HepG2 (cell line): ENCODE results near the gene DIS3L2. TPM values are rescaled to one million over a fixed set of nuclear protein-coding genes. Genes with fewer than 3 reads are reported as not detected.

Experiments
- ATAC-seq: fragments of 200-7000 bp; cut with Tn5 transposase; 3 replicates; pipeline ENCODE4 v1.9.1; 2020; ENCODE audit warnings: mild to moderate bottlenecking, moderate library complexity
- BruUV-seq: library from RNA; stranded (reverse); fragments of 400-500 nt; replicated peaks from 2 replicates; lab custom pipeline; 2021; lab: Mats Ljungman, UMichigan
- CTCF ChIA-PET: fragments of 300-600 bp; formaldehyde crosslinking; extraction: SDS; loops from one replicate; lab custom pipeline; 2021; ENCODE audit warnings: low total read pairs, inconsistent platforms, low intra/inter-chr PET ratio; lab: Yijun Ruan, JAX
- POLR2A ChIA-PET: fragments of 350-600 bp; sonication (Branson Sonifier 250); formaldehyde crosslinking; loops from one replicate; lab custom pipeline; 2020; ENCODE audit warnings: antibody characterized with exemption, inconsistent platforms; lab: Yijun Ruan, JAX
- DNase-seq: peaks from one replicate; pipeline ENCODE4 v3.0.0-alpha.2; 2015; ENCODE audit warnings: low spot score
- FAIRE-seq: peaks from 3 replicates; lab custom pipeline; 2011; peaks lifted over from hg19 to GRCh38; lab: Jason Lieb, UNC
- H2AFZ ChIP-seq: one replicate; pipeline ENCODE4 v1.6.1; 2011; ENCODE audit warnings: low read length, inconsistent platforms
- H3K27ac ChIP-seq: fragments of 300-600 bp; 3 replicates; pipeline ENCODE4 v1.8.0; 2011; ENCODE audit warnings: mixed run types, mild to moderate bottlenecking, mixed read lengths, low read length, inconsistent platforms; ENCODE audit not compliant: insufficient read depth; ENCODE audit errors: extremely low read length
- H3K27me3 ChIP-seq, 2 experiments: fragments of 200-600 bp in 1 of 2; 2 replicates in 1 of 2; 3 replicates in 1 of 2; pipeline versions ENCODE4 v1.6.0 to v1.8.0; 2011; ENCODE audit warnings: low read length in 2 of 2, mild to moderate bottlenecking in 2 of 2, moderate library complexity in 2 of 2, inconsistent platforms in 1 of 2; ENCODE audit not compliant: insufficient read depth in 2 of 2, control insufficient read depth in 1 of 2
- H3K36me3 ChIP-seq, 2 experiments: fragments of 200-600 bp in 1 of 2; replicated peaks in 1 of 2; 2 replicates in 1 of 2; 3 replicates in 1 of 2; pipeline versions ENCODE4 v1.5.1 to v1.8.0; 2011; ENCODE audit warnings: low read length in 2 of 2, inconsistent platforms in 1 of 2; ENCODE audit not compliant: insufficient read depth in 2 of 2, control insufficient read depth in 1 of 2
- H3K4me1 ChIP-seq: 2 replicates; pipeline ENCODE4 v1.5.1; 2012; ENCODE audit warnings: low read length, inconsistent platforms; ENCODE audit not compliant: insufficient read depth
- H3K4me2 ChIP-seq: 2 replicates; pipeline ENCODE4 v1.6.0; 2011; ENCODE audit warnings: low read depth, low read length, inconsistent platforms
- H3K4me3 ChIP-seq, 3 experiments: fragments of 200-600 bp in 1 of 3; sonication (generic), shearing (Covaris generic) in 1 of 3; replicated peaks in 1 of 3; 2 replicates each; pipeline ENCODE4 v1.5.1; 2011 to 2016; ENCODE audit warnings: low read length in 3 of 3, inconsistent platforms in 2 of 3, low read depth in 2 of 3, mild to moderate bottlenecking in 2 of 3, control low read depth in 1 of 3, mixed read lengths in 1 of 3; ENCODE audit not compliant: insufficient read depth in 1 of 3
- H3K79me2 ChIP-seq: one replicate; pipeline ENCODE4 v1.6.1; 2011; ENCODE audit warnings: low read length, inconsistent platforms; ENCODE audit not compliant: insufficient read depth
- H3K9ac ChIP-seq: 2 replicates; pipeline ENCODE4 v1.6.0; 2011; ENCODE audit warnings: mild to moderate bottlenecking, low read depth, low read length, inconsistent platforms; ENCODE audit not compliant: insufficient read depth
- H3K9me3 ChIP-seq: 2 replicates; pipeline ENCODE4 v1.5.1; 2012; ENCODE audit warnings: mild to moderate bottlenecking, low read length
- H4K20me1 ChIP-seq: 2 replicates; pipeline ENCODE4 v1.6.0; 2011; ENCODE audit warnings: inconsistent platforms, mild to moderate bottlenecking, low read length, moderate library complexity; ENCODE audit not compliant: insufficient read depth
- DR1 ChIP-seq: sonication (generic); formaldehyde crosslinking; IDR thresholded peaks from 2 replicates; pipeline ENCODE4 v1.8.0; 2021; ENCODE audit warnings: mild to moderate bottlenecking, missing genetic modification reagents, inconsistent platforms
- ELF1 ChIP-seq: sonication (generic); formaldehyde crosslinking; IDR thresholded peaks from 2 replicates; pipeline ENCODE4 v1.4.0; 2020; ENCODE audit warnings: missing genetic modification reagents
- IRF9 ChIP-seq: sonication (generic); formaldehyde crosslinking; IDR thresholded peaks from 2 replicates; pipeline ENCODE4 v1.8.0; 2022; ENCODE audit warnings: missing genetic modification reagents, mild to moderate bottlenecking, borderline replicate concordance
- KLF9 ChIP-seq: IDR thresholded peaks from 2 replicates; pipeline ENCODE4 v1.6.1; 2016; ENCODE audit warnings: low read depth
- PAX8 ChIP-seq: sonication (generic); formaldehyde crosslinking; IDR thresholded peaks from 2 replicates; pipeline ENCODE4 v1.8.0; 2022; ENCODE audit warnings: mild to moderate bottlenecking, missing genetic modification reagents, borderline replicate concordance
- POGK ChIP-seq: sonication (generic); formaldehyde crosslinking; conservative IDR thresholded peaks from 2 replicates; pipeline ENCODE4 v1.8.0; 2022; ENCODE audit warnings: mild to moderate bottlenecking, moderate library complexity, missing genetic modification reagents
- RARA ChIP-seq: IDR thresholded peaks from 2 replicates; pipeline ENCODE4 v1.6.1; 2016; ENCODE audit warnings: missing genetic modification reagents, missing compliant biosample characterization
- SETDB1 ChIP-seq: sonication (generic); formaldehyde crosslinking; IDR thresholded peaks from 2 replicates; pipeline ENCODE4 v1.5.1; 2020; ENCODE audit warnings: missing genetic modification reagents, mild to moderate bottlenecking, borderline replicate concordance
- SYNCRIP ChIP-seq: fragments of 200-400 bp; formaldehyde crosslinking; IDR thresholded peaks from 2 replicates; pipeline ENCODE4 v1.6.1; 2018; ENCODE audit warnings: mild to moderate bottlenecking, low read depth, low read length; ENCODE audit not compliant: insufficient read depth
- THAP11 ChIP-seq: IDR thresholded peaks from 2 replicates; pipeline ENCODE4 v1.6.1; 2016; ENCODE audit warnings: missing biosample characterization, missing genetic modification reagents
- ZBTB33 ChIP-seq: sonication (generic); formaldehyde crosslinking; IDR thresholded peaks from 2 replicates; pipeline ENCODE4 v1.4.0; 2020; ENCODE audit warnings: missing genetic modification reagents
- ZC3H4 ChIP-seq: sonication (generic); formaldehyde crosslinking; IDR thresholded peaks from 2 replicates; pipeline ENCODE4 v1.4.0; 2020; ENCODE audit warnings: missing genetic modification reagents, borderline replicate concordance
- ZEB1 ChIP-seq: IDR thresholded peaks from 2 replicates; pipeline ENCODE4 v1.6.1; 2012; ENCODE audit warnings: mild to moderate bottlenecking, low read depth, inconsistent platforms; ENCODE audit not compliant: insufficient replicate concordance
- ZFP90 ChIP-seq: sonication (generic); formaldehyde crosslinking; IDR thresholded peaks from 2 replicates; pipeline ENCODE4 v1.8.0; 2022; ENCODE audit warnings: missing genetic modification reagents, mild to moderate bottlenecking, inconsistent platforms, borderline replicate concordance
- ZKSCAN8 ChIP-seq: IDR thresholded peaks from 2 replicates; pipeline ENCODE4 v1.6.1; 2016; ENCODE audit warnings: borderline replicate concordance, missing genetic modification reagents, missing compliant biosample characterization
- ZNF44 ChIP-seq: sonication (generic); formaldehyde crosslinking; IDR thresholded peaks from 2 replicates; pipeline ENCODE4 v1.5.1; 2020; ENCODE audit warnings: mild to moderate bottlenecking, missing genetic modification reagents
- ZNF615 ChIP-seq: sonication (generic); formaldehyde crosslinking; IDR thresholded peaks from 2 replicates; pipeline ENCODE4 v1.5.0; 2020; ENCODE audit warnings: mild to moderate bottlenecking, missing genetic modification reagents, borderline replicate concordance
- ZSCAN22 ChIP-seq: sonication (generic); formaldehyde crosslinking; IDR thresholded peaks from 2 replicates; pipeline ENCODE4 v1.4.0; 2020; ENCODE audit warnings: mild to moderate bottlenecking, missing genetic modification reagents
- WGBS: methylation state at CpG from one replicate; pipeline ENCODE4 v1.1.6; 2017; ENCODE audit warnings: low lambda C conversion rate; 5-methylcytosine and 5-hydroxymethylcytosine counted together
- in situ Hi-C: cut with HindIII; loops from 2 replicates; pipeline ENCODE4 v1.10.0; 2017; ENCODE audit warnings: low pct_unique_long_range_greater_than_20kb; ENCODE audit not compliant: extremely low pct_ligation_motif_present
- intact Hi-C: fragments of 100-400 bp; cut with micrococcal nuclease; formaldehyde crosslinking; loops from one replicate; pipeline ENCODE4 v1.10.0; 2022; ENCODE audit not compliant: unreplicated experiment
- polyA plus RNA-seq, 8 experiments: library from polyadenylated mRNA; depleted of rRNA in 3 of 8; stranded (reverse) in 7 of 8; unstranded in 1 of 8; fragments of >200 nt; fragmentation: Illumina TruSeq in 4 of 8; extraction: Trizol in 4 of 8; gene quantifications; 2 replicates each; pipeline versions ENCODE4 v1.2.1 to v1.2.3, GENCODE V29; 2011 to 2016; ENCODE audit warnings: low read depth in 4 of 8, missing spikeins in 1 of 8, mixed read lengths in 1 of 8; ENCODE audit not compliant: insufficient read depth in 1 of 8
- total RNA-seq, 5 experiments: library from RNA; depleted of rRNA; stranded (reverse); fragments of >200 nt; fragmentation: Illumina TruSeq; extraction: Trizol; gene quantifications; 2 replicates each; pipeline ENCODE4 v1.2.3, GENCODE V29; 2016; ENCODE audit warnings: low read depth in 1 of 5
- TF ChIP-seq, protein P1 (sequence below): sonication (generic); formaldehyde crosslinking; IDR thresholded peaks from 2 replicates; pipeline ENCODE4 v1.5.1; 2020; ENCODE audit warnings: mild to moderate bottlenecking, missing genetic modification reagents, borderline replicate concordance

DIS3L2 gene
- total and polyA plus RNA-seq, 2 of the 13 experiments (the other 11 are each of a cell fraction or from before 2014, with no cell fraction given): 7.0 to 23.9 TPM

DNA sequence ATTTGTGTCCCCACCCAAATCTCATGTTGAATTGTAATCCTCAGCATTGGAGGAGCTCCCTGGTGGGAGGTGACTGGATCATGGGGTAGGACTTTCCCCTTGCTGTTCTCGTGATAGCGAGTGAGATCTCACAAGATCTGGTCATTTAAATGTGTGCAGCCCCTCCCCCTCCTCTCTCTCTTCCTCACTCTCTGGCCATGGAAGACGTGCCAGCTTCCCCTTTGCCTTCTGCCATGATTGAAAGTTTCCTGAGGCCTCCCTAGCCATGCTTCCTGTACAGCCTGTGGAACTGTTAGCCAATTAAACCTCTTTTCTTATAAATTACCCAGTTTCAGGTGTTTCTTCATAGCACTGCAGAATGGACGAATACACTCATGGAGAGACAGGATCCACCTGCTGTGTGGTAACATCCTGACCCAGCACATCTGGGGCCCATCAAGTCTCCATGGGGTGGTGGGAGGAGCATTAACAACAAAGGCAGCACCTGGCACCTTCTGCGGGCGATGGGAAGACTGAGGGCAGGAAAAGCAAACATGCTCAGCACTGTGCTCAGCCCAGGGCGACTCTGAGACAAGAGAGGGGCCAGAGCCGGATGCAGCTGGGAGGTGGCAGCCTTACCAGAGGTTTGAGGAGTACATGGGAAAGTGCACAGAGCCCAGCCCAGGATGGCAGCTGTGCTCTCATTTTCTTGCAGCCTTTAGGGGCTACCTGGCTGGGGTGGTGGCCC is 400.8 kb downstream of the DIS3L2 start:
- H2AFZ ChIP-seq: no peak overlapping the region
- WGBS: 38% methylated on average over 8 of the region's 8 CpGs
- TF ChIP-seq ZNF44 (CRISPR knock-in tag): no peak
- no peak for TF ChIP-seq ZC3H4 (CRISPR knock-in tag)
- no peak for TF ChIP-seq IRF9 (CRISPR knock-in tag)
- no peak for TF ChIP-seq THAP11 (CRISPR knock-in tag)
- TF ChIP-seq SETDB1 (CRISPR knock-in tag): no peak
- TF ChIP-seq ZFP90 (CRISPR knock-in tag): no peak
- no peak for TF ChIP-seq POGK
- no peak for TF ChIP-seq ZEB1
- no peak for TF ChIP-seq ZNF615 (CRISPR knock-in tag)
- TF ChIP-seq, protein P1, sequence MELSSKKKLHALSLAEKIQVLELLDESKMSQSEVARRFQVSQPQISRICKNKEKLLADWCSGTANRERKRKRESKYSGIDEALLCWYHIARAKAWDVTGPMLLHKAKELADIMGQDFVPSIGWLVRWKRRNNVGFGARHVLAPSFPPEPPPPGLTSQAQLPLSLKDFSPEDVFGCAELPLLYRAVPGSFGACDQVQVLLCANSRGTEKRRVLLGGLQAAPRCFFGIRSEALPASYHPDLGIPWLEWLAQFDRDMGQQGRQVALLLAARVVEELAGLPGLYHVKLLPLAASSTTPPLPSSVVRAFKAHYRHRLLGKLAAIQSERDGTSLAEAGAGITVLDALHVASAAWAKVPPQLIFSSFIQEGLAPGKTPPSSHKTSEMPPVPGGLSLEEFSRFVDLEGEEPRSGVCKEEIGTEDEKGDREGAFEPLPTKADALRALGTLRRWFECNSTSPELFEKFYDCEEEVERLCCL (CRISPR knock-in tag): no peak
- no peak for TF ChIP-seq PAX8 (CRISPR knock-in tag)
- TF ChIP-seq SYNCRIP: no peak
- TF ChIP-seq ZSCAN22 (CRISPR knock-in tag): no peak
- TF ChIP-seq RARA (CRISPR knock-in tag): no peak
- TF ChIP-seq KLF9 (CRISPR knock-in tag): no peak
- TF ChIP-seq DR1: no peak
- no peak for TF ChIP-seq ZBTB33 (CRISPR knock-in tag)
- no peak for TF ChIP-seq ZKSCAN8 (CRISPR knock-in tag)
- no peak for TF ChIP-seq ELF1 (CRISPR knock-in tag)

More for the DNA sequence above, 400.8 kb downstream of the DIS3L2 start:
- in situ Hi-C loops (no loop called here), intact Hi-C loops (no loop called here)
- Histone ChIP-seq H3K4me2 (no peak overlapping the region), H3K27ac (no peak overlapping the region), H4K20me1 (no peaks in the 10 kb centered on the region), H3K79me2 (no peaks in the 10 kb centered on the region), H3K27me3 (no peaks in the 10 kb centered on the region), H3K9ac (no peak overlapping the region), H3K4me1 (peaks cover 37% of the 10 kb centered on the region), H3K4me3 (no peak overlapping the region), H3K36me3 (no peaks in the 10 kb centered on the region), H3K9me3 (no peaks in the 10 kb centered on the region; the same call in 1 of the 2 replicates)
- POLR2A ChIA-PET: no interaction called here
- BruUV-seq: no TSS peak
- CTCF ChIA-PET: no interaction called here
- DNase-seq: no peak
- ATAC-seq: no peak
- no peak for FAIRE-seq
